Measurements from ENCODE around the gene GALNT9. TPM values are rescaled to one million over a fixed set of nuclear protein-coding genes. Genes with fewer than 3 reads are reported as not detected.
"Not testable (repeated sequence)": the region's sequence is repeated elsewhere in the genome, so short reads cannot be mapped to it uniquely, and the experiment has no call there.

The GALNT9 gene
- total RNA-seq, 1 experiment from 2014 or later, result 0.54 TPM

DNA sequence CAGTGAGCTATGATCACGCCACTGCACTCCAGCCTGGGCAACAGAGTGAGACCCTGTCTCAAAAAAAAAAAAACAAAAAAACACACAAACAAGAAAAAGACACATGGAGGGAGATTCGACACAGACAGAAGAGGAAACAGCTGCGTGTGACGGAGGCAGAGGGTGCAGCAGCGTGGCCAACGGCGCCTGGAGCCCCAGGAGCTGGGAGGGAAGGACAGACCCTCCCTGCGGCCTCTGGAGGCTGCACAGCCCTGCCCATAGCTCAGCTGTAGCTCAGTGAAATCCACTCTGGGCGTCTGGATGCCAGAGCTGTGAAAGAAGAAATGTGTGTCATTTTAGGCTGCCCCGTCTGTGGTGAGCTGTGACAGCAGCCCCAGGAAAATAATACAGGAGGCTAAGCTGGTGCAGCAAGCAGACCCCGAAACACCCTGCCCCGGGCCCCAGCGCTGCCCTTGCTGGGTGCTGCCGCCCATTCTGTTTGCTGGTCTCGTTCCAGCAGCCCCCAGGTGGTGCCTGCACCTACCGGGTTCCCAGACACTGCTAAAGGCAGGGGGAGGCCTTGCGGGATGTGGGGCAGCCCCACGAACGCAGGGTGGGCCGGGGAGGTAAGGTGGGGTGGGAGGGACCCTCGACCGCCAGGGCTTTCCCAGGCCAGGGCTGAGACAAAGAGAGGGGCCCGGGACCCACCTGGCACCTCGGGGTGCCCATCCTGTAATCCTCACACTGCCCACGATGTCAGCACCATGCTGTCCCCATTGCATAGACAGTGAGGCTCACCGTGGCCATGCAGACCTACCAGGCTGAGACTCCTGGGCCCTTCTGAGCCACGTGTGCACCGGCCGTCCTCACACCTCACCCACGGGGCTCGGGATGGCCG, 21.2 kb downstream of the GALNT9 start:
- no peaks in the 10 kb centered on the region for H3K4me1 Mint-ChIP-seq (ENCODE audit: low read depth, unreplicated experiment)
- peaks cover 60% of the 10 kb centered on the region for H3K27me3 Mint-ChIP-seq (ENCODE audit: unreplicated experiment)
- H3K4me3 Mint-ChIP-seq (ENCODE audit: low read depth, unreplicated experiment), result no peak overlapping the region
- intact Hi-C loops (cut with micrococcal nuclease; ENCODE audit: unreplicated experiment), result no loop called here
- peaks cover 9% of the 10 kb centered on the region for H3K36me3 Mint-ChIP-seq (ENCODE audit: insufficient read depth, unreplicated experiment)
- peaks cover 14% of the 10 kb centered on the region for H3K9me3 Mint-ChIP-seq (ENCODE audit: low read depth, unreplicated experiment)
- CTCF ChIA-PET, result interaction anchor here (0.9 kb wide), 1 partner anchor 27 kb away, joined by 4 read pairs; no protein-coding TSS in a partner anchor
- TF ChIP-seq, protein P1, sequence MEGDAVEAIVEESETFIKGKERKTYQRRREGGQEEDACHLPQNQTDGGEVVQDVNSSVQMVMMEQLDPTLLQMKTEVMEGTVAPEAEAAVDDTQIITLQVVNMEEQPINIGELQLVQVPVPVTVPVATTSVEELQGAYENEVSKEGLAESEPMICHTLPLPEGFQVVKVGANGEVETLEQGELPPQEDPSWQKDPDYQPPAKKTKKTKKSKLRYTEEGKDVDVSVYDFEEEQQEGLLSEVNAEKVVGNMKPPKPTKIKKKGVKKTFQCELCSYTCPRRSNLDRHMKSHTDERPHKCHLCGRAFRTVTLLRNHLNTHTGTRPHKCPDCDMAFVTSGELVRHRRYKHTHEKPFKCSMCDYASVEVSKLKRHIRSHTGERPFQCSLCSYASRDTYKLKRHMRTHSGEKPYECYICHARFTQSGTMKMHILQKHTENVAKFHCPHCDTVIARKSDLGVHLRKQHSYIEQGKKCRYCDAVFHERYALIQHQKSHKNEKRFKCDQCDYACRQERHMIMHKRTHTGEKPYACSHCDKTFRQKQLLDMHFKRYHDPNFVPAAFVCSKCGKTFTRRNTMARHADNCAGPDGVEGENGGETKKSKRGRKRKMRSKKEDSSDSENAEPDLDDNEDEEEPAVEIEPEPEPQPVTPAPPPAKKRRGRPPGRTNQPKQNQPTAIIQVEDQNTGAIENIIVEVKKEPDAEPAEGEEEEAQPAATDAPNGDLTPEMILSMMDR (IDR thresholded peaks at IDR 0.05; ENCODE audit: unreplicated experiment), result no peak
- BruUV-seq (replicated peaks), result no TSS peak
- H3K27ac Mint-ChIP-seq (ENCODE audit: unreplicated experiment), result no peak overlapping the region
- DNase-seq, result no peak

DNA sequence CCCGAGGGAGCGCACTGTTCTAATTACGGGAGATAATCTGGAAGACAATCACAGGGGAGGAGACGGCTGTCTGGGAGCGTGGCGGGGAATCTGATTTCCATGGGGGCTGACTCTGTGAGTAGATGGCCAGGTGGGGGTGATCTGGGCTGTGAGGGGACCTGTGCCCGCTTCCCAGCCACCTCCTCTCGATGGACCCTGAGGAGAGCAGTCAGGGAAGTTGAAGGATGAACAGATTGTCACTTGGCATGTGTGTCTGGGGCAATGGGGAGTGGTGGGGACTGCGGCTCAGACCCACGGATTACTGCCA, 22.6 kb downstream of the GALNT9 start:
- Mint-ChIP-seq H3K4me3 (ENCODE audit: low read depth, unreplicated experiment) (no peak overlapping the region), H3K4me1 (ENCODE audit: low read depth, unreplicated experiment) (no peaks in the 10 kb centered on the region), H3K9me3 (ENCODE audit: low read depth, unreplicated experiment) (peaks cover 16% of the 10 kb centered on the region), H3K36me3 (ENCODE audit: insufficient read depth, unreplicated experiment) (peaks cover 13% of the 10 kb centered on the region), H3K27me3 (ENCODE audit: unreplicated experiment) (peaks cover 68% of the 10 kb centered on the region), H3K27ac (ENCODE audit: unreplicated experiment) (no peak overlapping the region)
- no peak for DNase-seq
- BruUV-seq (replicated peaks), result no TSS peak
- intact Hi-C loops (cut with micrococcal nuclease; ENCODE audit: unreplicated experiment), result no loop called here
- TF ChIP-seq, protein P1 (IDR thresholded peaks at IDR 0.05; ENCODE audit: unreplicated experiment), result no peak
- CTCF ChIA-PET, result no interaction called here

DNA sequence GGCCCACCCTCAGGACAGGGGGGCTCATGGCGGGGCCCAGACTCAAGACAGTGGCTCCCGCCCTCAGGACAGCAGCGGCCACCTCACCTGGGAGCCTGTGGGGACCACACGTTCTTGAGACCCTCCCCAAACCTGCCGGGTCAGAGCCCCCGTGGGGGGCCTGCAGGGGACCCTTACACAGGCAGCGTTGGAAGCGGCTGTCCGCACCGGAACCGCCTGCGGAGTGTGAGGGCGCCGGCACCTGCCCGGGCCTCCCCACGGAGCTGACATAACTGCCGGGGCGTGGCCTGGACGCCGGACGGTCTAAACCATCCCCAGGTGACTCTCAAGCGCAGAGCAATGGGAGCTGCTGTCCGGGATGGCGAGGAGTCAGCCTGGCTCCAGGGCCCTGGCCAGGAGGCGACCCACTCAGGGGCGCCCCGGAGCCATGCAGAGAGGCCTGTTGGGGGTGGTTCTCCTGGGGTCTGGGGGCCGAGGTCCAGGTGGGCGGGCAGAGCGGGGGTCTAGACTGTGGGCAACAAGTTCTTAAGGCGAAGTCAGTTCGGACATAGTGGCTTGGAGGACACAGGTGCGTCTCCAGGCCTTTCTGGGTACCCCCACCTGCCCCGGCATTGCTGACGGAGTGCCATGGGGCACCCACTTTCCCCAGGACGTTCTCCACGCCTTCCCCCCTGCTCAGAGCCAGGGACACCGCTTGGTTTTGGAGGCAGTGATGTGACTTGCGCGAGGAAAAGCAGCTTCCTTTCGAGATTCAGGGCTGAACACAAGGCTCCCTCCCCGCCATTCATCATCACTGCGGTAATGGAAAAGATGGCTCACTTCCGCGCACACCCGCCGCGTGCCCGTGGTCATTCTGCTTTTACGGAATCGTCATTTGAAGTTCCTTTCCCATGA, 23.2 kb downstream of the GALNT9 start:
- intact Hi-C loops (cut with micrococcal nuclease; ENCODE audit: unreplicated experiment), result no loop called here
- H3K27ac Mint-ChIP-seq (ENCODE audit: unreplicated experiment), result no peak overlapping the region
- H3K4me3 Mint-ChIP-seq (ENCODE audit: low read depth, unreplicated experiment), result no peak overlapping the region
- TF ChIP-seq, protein P1 (IDR thresholded peaks at IDR 0.05; ENCODE audit: unreplicated experiment), result no peak
- no TSS peak for BruUV-seq (replicated peaks)
- peaks cover 14% of the 10 kb centered on the region for H3K9me3 Mint-ChIP-seq (ENCODE audit: low read depth, unreplicated experiment)
- no peak for DNase-seq
- CTCF ChIA-PET, result interaction anchor here (0.6 to 1.0 kb wide), 2 partner anchors 82 to 118 kb away, joined by 3 read pairs; no protein-coding TSS in a partner anchor
- H3K36me3 Mint-ChIP-seq (ENCODE audit: insufficient read depth, unreplicated experiment), result peaks cover 13% of the 10 kb centered on the region
- no peaks in the 10 kb centered on the region for H3K4me1 Mint-ChIP-seq (ENCODE audit: low read depth, unreplicated experiment)
- H3K27me3 Mint-ChIP-seq (ENCODE audit: unreplicated experiment), result peaks cover 62% of the 10 kb centered on the region

DNA sequence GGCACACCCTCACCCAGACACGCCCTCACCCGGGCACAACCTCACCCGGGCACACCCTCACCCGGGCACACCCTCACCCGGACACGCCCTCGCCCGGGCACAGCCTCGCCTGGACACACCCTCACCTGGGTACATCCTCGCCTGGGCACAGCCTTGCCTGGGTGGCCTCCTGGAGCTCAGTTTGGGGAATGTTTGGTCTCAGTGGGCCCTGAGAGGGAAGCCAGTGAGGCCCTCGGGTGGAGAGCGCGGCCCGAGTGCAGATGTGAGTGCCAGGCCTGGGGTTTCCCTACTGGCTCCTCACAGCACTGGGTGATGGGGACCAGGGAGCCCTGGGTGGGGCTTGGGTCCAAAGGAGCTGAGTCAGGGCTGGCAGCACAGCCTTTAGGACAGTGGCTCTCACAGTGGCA, 23.8 kb downstream of the GALNT9 start:
- CTCF ChIA-PET, result interaction anchor here (0.6 to 1.0 kb wide), 2 partner anchors 82 to 117 kb away, joined by 3 read pairs; no protein-coding TSS in a partner anchor
- DNase-seq, result no peak
- H3K4me1 Mint-ChIP-seq (ENCODE audit: low read depth, unreplicated experiment), result no peaks in the 10 kb centered on the region
- TF ChIP-seq, protein P1 (IDR thresholded peaks at IDR 0.05; ENCODE audit: unreplicated experiment), result no peak
- H3K36me3 Mint-ChIP-seq (ENCODE audit: insufficient read depth, unreplicated experiment), result peaks cover 13% of the 10 kb centered on the region
- intact Hi-C loops (cut with micrococcal nuclease; ENCODE audit: unreplicated experiment), result no loop called here
- no peak overlapping the region for H3K27ac Mint-ChIP-seq (ENCODE audit: unreplicated experiment)
- no TSS peak for BruUV-seq (replicated peaks)
- no peak overlapping the region for H3K4me3 Mint-ChIP-seq (ENCODE audit: low read depth, unreplicated experiment)
- H3K27me3 Mint-ChIP-seq (ENCODE audit: unreplicated experiment), result peaks cover 56% of the 10 kb centered on the region
- H3K9me3 Mint-ChIP-seq (ENCODE audit: low read depth, unreplicated experiment), result peaks cover 10% of the 10 kb centered on the region

DNA sequence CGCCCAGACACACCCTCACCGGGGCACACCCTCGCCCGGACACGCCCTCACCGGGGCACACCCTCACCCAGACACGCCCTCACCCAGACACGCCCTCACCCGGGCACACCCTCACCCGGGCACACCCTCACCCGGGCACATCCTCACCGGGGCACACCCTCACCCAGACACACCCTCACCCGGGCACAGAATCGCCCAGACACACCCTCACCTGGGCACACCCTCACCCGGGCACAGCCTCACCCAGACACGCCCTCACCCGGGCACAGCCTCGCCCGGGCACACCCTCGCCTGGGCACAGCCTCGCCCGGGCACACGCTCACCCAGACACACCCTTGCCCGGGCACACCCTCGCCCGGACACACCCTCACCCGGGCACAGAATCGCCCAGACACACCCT, 24.5 kb downstream of the GALNT9 start:
- BruUV-seq (replicated peaks), result not testable (repeated sequence)
- H3K27me3 Mint-ChIP-seq (ENCODE audit: unreplicated experiment), result peaks cover 49% of the 10 kb centered on the region

DNA sequence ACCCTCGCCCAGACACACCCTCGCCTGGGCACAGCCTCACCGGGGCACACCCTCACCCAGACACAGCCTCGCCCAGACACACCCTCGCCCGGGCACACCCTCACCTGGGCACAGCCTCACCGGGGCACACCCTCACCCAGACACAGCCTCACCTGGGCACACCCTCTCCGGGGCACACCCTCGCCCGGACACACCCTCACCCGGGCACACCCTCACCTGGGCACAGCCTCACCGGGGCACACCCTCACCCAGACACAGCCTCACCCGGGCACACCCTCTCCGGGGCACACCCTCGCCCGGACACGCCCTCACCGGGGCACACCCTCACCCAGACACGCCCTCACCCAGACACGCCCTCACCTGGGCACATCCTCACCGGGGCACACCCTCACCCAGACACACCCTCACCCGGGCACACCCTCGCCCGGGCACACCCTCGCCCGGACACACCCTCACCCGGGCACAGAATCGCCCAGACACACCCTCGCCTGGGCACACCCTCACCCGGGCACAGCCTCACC, 25.5 kb downstream of the GALNT9 start:
- H3K4me3 Mint-ChIP-seq (ENCODE audit: low read depth, unreplicated experiment); intact Hi-C loops (cut with micrococcal nuclease; ENCODE audit: unreplicated experiment); H3K4me1 Mint-ChIP-seq (ENCODE audit: low read depth, unreplicated experiment); DNase-seq; CTCF ChIA-PET; BruUV-seq (replicated peaks); H3K9me3 Mint-ChIP-seq (ENCODE audit: low read depth, unreplicated experiment); H3K27ac Mint-ChIP-seq (ENCODE audit: unreplicated experiment): not testable (repeated sequence)
- peaks cover 13% of the 10 kb centered on the region for H3K36me3 Mint-ChIP-seq (ENCODE audit: insufficient read depth, unreplicated experiment)
- peaks cover 39% of the 10 kb centered on the region for H3K27me3 Mint-ChIP-seq (ENCODE audit: unreplicated experiment)

More for the DNA sequence above, 24.5 kb downstream of the GALNT9 start:
- H3K9me3 Mint-ChIP-seq (ENCODE audit: low read depth, unreplicated experiment); H3K4me3 Mint-ChIP-seq (ENCODE audit: low read depth, unreplicated experiment); DNase-seq; CTCF ChIA-PET; H3K4me1 Mint-ChIP-seq (ENCODE audit: low read depth, unreplicated experiment); intact Hi-C loops (cut with micrococcal nuclease; ENCODE audit: unreplicated experiment); H3K27ac Mint-ChIP-seq (ENCODE audit: unreplicated experiment): not testable (repeated sequence)
- H3K36me3 Mint-ChIP-seq (ENCODE audit: insufficient read depth, unreplicated experiment), result peaks cover 13% of the 10 kb centered on the region

All from Calu3 (cell line).